GM18907 (cell line): ENCODE results near the gene PLAC9.
"Not testable (repeated sequence)": the region's sequence is repeated elsewhere in the genome, so short reads cannot be mapped to it uniquely, and the experiment has no call there.

Experiments used
- ATAC-seq: cut with Tn5 transposase; IDR thresholded peaks from one replicate; pipeline ENCODE4 v1.9.1; 2021; ENCODE audit warnings: mild to moderate bottlenecking, moderate library complexity; ENCODE audit not compliant: unreplicated experiment

The PLAC9 gene

DNA sequence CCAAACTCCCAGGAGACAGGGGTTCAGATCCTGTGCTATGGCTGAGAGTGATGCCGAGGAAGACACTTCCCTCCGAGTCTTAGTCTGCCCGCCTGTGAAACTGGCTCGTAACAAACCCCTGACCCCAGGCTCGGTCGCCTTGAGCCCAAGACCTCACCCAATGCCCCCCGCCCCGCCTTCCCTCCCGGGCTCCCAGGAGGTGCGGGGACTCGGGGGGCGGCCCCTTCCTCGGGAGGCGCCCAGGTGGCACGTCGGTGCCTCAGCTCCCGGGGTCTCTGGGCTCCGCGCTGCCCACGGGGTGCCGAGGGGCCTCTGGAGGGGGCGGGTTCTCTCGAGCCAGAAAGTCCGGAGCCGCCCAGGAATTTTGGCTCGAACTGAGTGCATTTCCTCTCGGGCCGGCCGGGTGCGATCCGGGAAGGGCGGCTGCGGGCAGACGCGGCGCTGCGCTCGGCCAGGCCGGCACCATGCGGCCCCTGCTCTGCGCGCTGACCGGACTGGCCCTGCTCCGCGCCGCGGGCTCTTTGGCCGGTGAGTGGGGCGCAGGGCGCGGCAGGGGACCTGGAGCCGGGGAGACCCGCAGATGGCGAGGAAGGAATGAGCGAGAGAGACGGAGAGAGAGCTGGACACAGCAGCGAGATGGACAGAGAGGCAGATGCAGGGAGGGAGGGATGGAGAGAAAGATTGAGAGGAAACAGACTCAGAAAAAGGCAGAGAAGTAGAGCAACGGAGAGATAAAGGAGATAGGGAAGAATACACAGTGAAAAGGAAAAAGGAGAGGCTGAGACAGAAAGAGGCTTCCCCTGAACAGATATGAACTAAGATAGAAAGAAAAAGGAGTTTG lies at the start of gene PLAC9:
PLAC9 (plus strand) TSS at position 432 of the 841 bp plus-strand sequence; CDS start at position 465, 33 bp downstream.
- ATAC-seq = no peak

DNA sequence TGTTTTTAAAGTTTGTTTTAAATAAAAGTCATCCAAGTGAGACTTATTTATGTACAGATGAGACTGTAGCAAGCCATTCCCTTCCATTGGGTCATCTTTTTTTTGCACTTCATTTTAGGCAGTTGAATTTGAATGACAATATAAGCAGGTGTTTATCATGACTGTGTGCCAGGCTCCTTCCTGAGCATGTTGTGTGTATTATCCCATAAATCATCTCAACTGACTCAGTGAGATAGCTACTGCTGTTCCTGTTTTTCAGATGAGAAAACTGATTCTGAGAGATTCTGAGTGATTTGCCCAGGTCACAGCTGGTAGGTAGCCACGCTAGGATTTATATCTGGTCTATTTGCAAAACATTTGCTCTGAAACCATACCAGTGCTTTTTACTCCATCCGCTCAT lies 42.4 kb upstream of the PLAC9 start:
- no peak for ATAC-seq

- ATAC-seq = no peak
Measured at GRCh38 chr10:80094231-80094630, 38.3 kb upstream of the PLAC9 start.

DNA sequence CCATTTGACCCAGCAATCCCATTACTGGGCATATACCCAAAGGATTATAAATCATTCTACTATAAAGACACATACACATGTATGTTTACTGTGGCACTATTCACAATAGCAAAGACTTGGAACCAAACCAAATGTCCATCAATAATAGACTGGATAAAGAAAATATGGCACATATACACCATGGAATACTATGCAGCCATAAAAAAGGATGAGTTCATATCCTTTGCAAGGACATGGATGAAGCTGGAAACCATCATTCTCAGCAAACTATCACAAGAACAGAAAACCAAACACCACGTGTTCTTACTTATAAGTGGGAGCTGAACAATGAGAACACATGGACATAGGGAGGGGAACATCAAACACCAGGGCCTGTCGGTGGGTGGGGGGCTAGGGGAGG lies 34.3 kb upstream of the PLAC9 start:
- ATAC-seq = not testable (repeated sequence)

GRCh38 chr10:80099295-80099694 lies 33.2 kb upstream of the PLAC9 start:
- ATAC-seq = not testable (repeated sequence)

DNA sequence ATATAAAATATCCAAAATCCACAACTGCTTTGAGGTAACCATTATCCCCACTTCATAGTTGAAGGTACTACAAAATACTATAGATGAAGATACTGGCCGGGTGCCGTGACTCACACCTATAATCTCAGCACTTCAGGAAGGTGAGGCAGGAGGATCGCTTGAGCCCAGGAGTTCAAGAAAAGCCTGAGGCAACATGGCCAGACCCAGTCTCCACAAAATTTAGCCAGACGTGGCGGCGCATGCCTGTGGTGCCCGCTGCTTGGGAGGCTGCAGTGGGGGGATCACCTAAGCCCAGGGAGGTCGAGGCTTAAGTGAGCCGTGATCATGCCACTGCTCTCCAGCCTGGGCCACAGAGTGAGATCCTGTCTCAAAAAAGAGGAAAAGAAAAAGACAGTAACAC lies 32.4 kb upstream of the PLAC9 start:
- ATAC-seq = no peak

GRCh38 chr10:80100861-80101695 lies 31.5 kb upstream of the PLAC9 start:
- ATAC-seq = no peak

DNA sequence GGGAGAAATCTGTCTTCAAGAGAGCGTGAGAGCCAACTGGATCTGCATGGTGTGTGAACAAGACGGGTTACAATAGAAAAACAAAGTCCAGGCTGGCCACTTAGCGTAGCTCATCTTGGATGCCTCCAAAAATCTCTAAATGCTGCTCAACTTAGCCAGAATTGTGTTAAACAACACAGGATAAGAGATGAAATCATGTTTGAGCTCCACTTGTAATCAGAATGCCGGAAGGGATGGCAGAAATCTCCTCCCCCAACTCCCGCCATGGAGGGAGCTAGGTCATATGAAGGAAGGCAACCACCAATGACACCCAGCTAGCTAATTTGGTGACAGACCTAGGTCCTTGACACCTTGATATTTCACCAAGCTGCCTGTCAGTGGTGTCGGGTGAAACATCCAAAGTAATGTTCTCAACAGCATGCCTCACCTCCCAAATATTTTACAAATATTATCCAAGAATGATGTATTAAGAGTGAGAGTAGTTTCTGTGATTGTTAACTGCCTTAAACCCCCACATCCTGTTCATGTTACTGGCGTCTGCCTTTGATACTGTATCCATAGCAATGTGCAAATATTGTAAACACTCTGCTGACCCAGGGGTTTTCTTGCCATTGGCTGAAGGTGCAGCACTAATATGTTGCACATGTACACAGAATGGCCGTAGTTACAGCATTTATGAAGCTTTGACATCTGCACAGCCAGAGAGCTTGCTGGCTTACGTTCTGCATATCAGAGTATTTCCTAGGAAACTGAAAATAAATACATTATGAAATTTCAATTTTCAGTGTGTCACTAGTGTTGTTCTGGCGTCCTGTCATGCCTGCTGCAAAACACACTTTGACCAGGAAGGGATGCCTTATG lies 28.2 kb upstream of the PLAC9 start:
- peak; percentile 93 for ATAC-seq

DNA sequence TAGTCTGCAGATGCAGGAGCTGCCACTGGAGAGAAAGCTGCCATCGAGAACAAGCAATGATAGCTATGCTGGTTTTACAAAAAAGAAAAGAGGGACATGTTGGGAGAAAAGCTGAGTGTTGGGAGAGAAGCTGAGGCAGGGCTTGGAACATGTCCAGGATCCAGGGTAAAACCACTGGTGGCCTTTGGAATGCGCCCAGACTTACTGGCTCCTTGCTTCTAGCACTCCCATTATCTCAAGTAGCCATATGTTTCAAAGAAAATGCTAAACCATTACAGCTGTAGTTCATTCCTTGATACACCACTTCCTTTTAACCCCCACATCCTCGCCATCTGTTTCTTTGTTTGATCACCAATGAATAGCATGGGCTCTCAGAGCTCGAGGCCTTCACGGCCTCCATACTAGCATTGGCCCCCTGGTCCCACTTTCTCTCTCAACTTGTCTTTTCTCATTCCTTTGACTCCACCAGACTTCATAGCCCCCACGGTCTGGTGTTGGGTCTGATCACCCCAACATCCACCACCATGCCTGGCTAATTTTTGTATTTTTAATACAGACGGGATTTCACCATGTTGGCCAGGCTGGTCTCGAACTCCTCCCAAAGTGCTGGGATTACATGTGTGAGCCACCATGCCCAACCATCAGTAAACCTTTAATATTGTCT lies 23.8 kb upstream of the PLAC9 start:
- no peak for ATAC-seq

DNA sequence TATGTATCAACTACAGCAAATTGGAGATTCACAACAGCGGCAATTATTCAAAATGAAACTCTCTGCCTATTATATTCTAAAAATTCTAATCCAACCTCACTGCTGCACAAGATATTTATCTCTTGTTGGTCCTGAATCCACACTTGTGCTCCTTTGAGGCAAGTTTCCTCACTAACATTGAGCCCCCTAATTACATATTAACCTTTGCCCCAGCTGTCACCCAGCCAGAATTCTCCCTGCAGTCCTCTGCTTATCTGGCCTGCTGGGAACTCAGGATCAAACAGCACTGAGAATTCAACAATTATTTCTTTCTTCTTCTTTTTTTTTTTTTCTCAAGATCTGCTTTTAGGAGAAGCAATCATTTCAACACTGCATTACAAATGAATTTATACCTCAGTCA lies 21.5 kb upstream of the PLAC9 start:
- no peak for ATAC-seq

- no peak for ATAC-seq
Measured at GRCh38 chr10:80118669-80119068, 13.9 kb upstream of the PLAC9 start.

- ATAC-seq = no peak
Measured at GRCh38 chr10:80122110-80122710, 10.3 kb upstream of the PLAC9 start.

DNA sequence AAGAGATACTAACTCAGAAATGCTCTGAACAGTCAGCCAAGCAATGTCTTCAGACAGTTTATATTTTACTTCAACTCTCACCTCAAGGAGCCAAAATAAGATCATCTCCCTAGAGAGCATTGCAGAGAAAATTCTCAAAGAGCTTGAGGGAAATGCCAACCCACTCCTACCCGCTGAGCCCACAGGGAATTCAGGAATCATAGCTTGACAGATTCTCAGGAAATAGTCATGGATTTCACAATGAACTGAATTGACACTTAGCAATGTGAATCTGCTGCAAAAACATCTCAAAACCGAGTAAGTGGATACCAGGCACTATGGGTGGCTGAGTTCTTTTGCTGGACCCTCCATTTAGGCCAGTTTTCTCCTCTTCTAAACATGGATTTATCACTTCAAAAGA lies 9.8 kb upstream of the PLAC9 start:
- no peak for ATAC-seq

- no peak for ATAC-seq
Measured at GRCh38 chr10:80126876-80127275, 5.7 kb upstream of the PLAC9 start.

DNA sequence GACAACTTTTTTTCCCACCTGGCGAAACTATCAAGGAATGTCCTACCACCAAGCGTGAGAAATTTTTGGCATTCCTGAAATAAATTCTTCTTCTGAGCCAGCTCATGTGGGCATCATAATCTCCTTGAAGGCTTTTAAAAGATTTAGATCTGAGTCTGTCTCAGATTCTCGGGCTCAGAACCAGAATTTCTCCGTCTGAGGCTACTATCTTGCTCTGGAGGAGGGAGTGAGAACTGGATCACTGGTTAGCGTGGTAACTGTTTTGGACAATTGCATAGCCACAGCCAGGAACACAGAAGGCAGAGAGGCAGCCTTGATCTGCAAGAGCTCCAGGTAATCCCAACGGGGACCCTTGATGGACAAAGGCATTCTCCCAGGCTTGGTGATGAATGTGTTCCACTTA lies 1.0 kb upstream of the PLAC9 start:
- ATAC-seq = no peak

DNA sequence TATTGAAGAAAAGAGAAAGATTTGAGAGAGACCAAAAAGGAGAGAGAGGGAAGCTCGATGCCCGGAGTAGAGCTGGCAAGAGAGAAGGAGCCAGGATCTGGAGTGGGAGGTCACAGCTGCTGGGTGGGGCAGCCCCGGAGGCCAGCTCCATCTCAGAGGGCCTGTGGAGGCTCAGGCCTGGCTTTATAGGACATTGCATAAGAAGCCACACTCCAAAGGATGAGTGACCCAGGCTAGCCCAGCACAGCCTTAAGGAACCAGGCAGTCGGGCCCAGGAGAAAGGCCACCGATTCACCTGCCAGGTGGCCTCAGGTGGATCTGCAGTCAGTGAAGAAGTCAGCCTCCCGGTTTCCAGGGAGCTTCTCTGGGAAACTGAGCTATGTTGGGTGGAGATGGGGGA lies 676 bp downstream of the PLAC9 start:
- ATAC-seq = no peak

GRCh38 chr10:80133687-80134086 lies 1.2 kb downstream of the PLAC9 start:
- ATAC-seq = not testable (repeated sequence)

DNA sequence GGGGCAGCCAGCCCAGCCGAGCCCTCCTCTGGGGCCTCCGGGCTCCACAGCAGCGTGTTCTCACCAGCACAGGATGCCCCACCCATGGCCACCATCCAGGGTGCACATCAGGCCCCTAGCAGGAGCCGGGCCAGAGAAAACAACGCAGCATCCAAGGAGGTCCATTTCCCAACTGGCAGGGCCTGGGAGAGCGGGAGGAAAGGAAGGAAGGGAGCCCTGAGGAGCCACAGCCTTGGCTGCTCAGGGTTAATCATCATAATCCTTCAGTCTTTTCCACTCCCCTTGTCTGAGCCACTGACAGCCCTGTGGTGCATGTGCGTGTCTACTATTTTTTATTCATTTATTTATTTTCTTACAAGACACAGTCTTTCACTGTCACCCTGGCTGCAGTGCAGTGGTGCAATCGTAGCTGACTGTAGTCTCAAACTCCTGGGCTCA lies 3.6 kb downstream of the PLAC9 start:
- no peak for ATAC-seq

DNA sequence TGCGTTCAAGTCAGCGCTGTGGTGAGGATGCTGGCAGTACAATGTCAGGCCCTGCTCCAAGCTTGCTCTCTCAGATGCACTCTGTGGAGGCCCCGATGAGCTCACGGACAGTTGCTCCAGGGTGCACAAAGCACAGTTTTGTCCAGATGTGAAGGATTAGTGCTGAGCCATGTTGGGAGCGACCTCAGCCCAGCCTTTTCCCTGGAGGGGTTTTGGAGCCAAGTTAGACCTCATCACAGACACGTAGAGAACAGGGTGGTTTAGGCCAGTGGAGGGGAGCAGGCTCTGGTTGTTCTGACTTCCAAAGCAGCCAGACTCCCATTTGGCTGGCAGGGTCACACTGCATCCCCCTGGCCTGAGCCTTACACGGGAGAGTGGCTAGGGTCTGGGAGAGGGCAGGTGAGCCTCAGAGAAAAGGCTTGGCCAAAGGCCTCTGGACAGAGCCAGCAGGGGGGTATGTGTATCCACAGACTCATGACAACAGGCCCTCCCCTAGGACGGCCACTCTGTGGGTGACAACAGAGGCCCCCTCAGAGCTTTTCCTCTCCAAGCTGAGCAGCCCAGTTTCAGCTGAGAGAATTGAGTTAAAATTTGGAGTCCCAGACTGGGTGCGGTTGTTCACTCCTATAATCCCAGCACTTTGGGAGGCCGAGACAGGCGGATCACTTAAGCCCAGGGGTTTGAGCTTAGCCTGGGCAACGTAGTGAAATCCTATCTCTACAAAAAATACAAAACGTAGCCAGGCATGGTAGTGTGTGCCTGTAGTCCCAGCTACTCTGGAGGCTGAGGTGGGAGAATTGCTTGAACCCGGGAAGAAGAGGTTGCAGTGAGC lies 4.7 kb downstream of the PLAC9 start:
- ATAC-seq = no peak
